Measurements from ENCODE around the gene KCNJ16.

The KCNJ16 gene

DNA sequence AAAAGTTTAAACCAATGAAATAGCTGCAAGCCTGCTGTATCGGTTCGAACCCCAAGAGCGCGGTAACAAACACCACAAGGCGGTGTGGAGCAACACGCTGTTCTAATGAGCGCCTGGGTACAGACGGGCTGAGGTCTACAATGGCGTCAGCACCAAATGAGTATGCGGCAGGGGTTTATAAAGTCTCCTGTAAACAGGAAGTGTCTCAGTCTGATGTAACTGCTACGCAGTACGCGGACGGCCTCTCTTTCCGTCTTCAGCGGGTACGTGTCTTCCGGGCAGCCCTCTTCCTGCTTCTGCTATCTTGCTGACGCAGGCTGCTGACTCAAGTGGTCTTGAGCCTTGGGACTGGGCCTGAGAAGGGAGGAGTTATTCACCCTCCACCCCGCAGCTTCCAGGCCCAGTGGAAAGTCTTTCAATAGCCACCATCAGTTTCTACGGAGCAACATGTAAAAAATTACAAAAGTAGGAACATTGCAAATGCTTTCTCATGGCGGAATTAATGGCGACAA, 53.8 kb downstream of the KCNJ16 start:
- no peak for DNase-seq (ENCODE audit: low read depth in 3 of 3)

GRCh38 chr17:70130289-70130688, 55.3 kb downstream of the KCNJ16 start:
- DNase-seq (ENCODE audit: low read depth in 3 of 3) = no peak

DNA sequence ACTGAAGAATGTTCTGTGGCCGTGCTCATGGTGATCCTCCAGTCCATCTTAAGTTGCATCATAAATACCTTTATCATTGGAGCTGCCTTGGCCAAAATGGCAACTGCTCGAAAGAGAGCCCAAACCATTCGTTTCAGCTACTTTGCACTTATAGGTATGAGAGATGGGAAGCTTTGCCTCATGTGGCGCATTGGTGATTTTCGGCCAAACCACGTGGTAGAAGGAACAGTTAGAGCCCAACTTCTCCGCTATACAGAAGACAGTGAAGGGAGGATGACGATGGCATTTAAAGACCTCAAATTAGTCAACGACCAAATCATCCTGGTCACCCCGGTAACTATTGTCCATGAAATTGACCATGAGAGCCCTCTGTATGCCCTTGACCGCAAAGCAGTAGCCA, 57.5 kb downstream of the KCNJ16 start:
- no peak for DNase-seq (ENCODE audit: low read depth in 3 of 3)

DNA sequence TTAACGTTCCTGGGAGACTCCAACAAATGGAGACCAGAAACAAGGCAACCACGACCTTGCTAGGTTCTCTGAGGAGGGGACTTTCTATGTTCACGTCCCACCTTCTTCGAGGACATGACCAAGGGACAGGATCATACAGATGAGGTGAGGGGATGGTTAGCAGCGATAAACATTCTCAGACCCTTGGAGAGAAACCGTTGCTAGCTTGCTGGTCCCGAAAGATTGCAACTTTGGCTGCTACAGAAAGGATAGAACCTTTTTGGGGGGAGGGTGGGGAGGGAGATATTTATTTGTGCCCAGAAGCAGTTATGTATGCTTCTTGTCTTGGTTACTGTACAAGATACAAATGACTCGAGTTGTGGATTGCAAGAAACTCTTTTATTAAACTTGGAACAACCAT, 59.0 kb downstream of the KCNJ16 start:
- no peak for DNase-seq (ENCODE audit: low read depth in 3 of 3)

- no peak for DNase-seq (ENCODE audit: low read depth in 3 of 3)
Measured at GRCh38 chr17:70134777-70135176, 59.8 kb downstream of the KCNJ16 start.

- DNase-seq (ENCODE audit: low read depth in 3 of 3) = no peak
Measured at GRCh38 chr17:70136131-70136530, 61.1 kb downstream of the KCNJ16 start.

GRCh38 chr17:70137451-70138230, 62.6 kb downstream of the KCNJ16 start:
- DNase-seq (ENCODE audit: low read depth in 3 of 3) = peak in 1 of 3 experiments; percentile 7

- no peak for DNase-seq (ENCODE audit: low read depth in 3 of 3)
Measured at GRCh38 chr17:70138291-70138865, 63.4 kb downstream of the KCNJ16 start.

DNA sequence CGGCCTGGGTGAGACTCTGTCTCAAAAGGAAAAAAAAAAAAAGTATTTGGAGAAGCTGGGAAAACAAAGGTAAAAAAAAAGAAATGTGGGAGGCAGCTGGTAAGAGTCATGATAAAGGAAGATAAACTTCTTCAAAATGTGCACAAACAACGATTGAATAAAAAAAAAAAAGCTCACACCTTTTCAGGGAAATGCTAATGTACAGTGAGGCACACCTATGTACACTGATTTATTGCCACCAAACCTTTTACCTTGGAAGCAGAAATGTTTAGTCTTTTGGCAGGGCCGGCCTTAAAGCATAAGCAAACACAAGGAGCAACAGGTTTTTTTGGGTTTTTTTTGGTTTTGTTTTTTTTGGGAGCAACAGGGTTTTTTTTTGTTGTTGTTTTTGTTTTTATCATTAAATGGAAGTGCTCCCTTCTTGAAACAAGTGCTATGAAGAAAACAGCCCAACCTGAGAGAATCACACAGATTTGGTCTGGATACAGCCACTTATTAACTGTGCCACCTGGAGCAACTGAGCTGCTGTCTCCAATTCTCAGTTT, 64.5 kb downstream of the KCNJ16 start:
- DNase-seq (ENCODE audit: low read depth in 3 of 3) = no peak

- DNase-seq (ENCODE audit: low read depth in 3 of 3) = no peak
Measured at GRCh38 chr17:70144260-70144846, 69.3 kb downstream of the KCNJ16 start.

GRCh38 chr17:70153210-70153609, 78.2 kb downstream of the KCNJ16 start:
- DNase-seq (ENCODE audit: low read depth in 3 of 3) = no peak

GRCh38 chr17:70157151-70157550, 82.1 kb downstream of the KCNJ16 start:
- DNase-seq (ENCODE audit: low read depth in 3 of 3) = no peak

- no peak for DNase-seq (ENCODE audit: low read depth in 3 of 3)
Measured at GRCh38 chr17:70158180-70158579, 83.2 kb downstream of the KCNJ16 start.

GRCh38 chr17:70158591-70158990, 83.6 kb downstream of the KCNJ16 start:
- DNase-seq (ENCODE audit: low read depth in 3 of 3) = no peak

GRCh38 chr17:70159980-70160379, 85.0 kb downstream of the KCNJ16 start:
- DNase-seq (ENCODE audit: low read depth in 3 of 3) = no peak

DNA sequence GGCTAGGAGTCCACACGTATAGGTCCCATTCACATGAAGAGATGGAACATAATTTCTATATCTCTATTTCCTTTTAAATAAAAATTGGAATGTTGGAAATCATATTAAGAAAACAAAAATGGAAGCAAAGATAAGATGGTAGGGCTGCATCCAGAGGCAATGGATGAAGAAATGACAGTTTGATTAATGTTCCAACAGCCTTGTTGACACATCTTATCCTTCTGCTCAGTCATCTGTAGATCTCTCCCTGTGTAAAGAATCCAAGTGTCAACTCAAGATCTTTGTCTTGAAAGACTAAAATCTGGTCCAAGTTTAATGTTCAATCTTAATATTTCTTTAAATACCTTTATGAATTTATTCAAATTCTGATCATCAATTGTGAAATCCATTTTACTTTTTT, 86.5 kb downstream of the KCNJ16 start:
- DNase-seq (ENCODE audit: low read depth in 3 of 3) = no peak

- no peak for DNase-seq (ENCODE audit: low read depth in 3 of 3)
Measured at GRCh38 chr17:70165383-70165782, 90.4 kb downstream of the KCNJ16 start.

- no peak for DNase-seq (ENCODE audit: low read depth in 3 of 3)
Measured at GRCh38 chr17:70166615-70167014, 91.6 kb downstream of the KCNJ16 start.

DNA sequence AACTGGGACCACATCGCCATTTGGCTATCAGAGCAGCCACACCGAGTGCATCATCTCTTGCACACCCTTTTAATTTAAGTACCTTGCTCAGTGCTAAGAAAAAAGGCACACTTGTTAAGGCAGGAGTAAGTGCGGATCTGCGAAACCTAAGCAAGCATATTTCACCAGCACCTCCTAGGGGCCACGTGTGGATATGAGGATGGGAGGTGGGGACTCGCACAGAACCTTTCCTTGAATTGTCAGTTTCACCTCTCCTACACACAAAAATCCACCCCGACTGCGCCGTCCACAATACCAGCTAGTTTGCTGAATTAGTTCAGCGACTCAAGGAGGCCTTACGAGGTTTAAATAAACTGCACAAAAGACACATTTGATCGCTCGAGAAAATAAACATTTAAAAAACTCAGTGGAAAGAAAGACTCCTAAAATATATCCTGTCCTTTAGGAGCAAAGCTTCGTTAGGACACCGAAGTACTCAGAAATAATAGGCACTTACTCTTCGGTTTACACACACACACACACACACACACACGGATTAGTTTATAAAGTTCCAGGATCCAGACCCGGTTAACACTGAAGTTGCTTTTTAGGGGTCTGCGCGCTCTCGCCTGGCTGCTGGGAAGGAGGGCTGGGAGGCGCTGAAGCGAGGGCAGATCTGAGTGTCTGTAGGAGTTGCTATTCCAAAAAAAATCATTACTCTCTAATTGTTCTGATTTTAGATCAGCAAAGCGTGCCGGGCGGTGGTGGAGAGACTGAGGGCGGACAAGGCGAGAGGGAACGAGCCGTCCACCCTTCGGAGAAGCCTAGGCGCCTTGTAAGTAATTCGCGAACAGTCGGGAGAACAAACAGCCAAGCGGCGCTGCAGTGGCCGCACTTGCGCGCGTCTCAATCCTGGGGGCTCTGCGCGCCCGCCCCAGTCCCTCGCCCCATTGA, 93.3 kb downstream of the KCNJ16 start:
- DNase-seq (ENCODE audit: low read depth in 3 of 3) = no peak

GRCh38 chr17:70168977-70169708, 94.1 kb downstream of the KCNJ16 start, which contains the start of gene KCNJ2:
KCNJ2 (plus strand) TSS chr17:70169532; CDS start chr17:70175040, 5,508 bp downstream.
- peak in 1 of 3 experiments; percentile 60 for DNase-seq (ENCODE audit: low read depth in 3 of 3)

Measured in stimulated activated CD4-positive, alpha-beta T cell treated with anti-CD3 and anti-CD28 coated beads, TNF-alpha, amount 100 ng/mL, for 24 hours (primary cell).